Skin of body (tissue), 2 donors: ENCODE results near the gene SYNPR. TPM values are rescaled to one million over a fixed set of nuclear protein-coding genes. Genes with fewer than 3 reads are reported as not detected.

Experiments
- DNase-seq: peaks from one replicate; lab custom pipeline; 2025; lab: John Stamatoyannopoulos, UW
- total RNA-seq: library from RNA; depleted of rRNA; stranded (reverse); fragments of >200 nt; gene quantifications from one replicate; pipeline ENCODE4 v1.2.3, GENCODE V29; 2014

Gene SYNPR
- total RNA-seq, 1 donor from 2014 or later: 0.20 TPM

DNA sequence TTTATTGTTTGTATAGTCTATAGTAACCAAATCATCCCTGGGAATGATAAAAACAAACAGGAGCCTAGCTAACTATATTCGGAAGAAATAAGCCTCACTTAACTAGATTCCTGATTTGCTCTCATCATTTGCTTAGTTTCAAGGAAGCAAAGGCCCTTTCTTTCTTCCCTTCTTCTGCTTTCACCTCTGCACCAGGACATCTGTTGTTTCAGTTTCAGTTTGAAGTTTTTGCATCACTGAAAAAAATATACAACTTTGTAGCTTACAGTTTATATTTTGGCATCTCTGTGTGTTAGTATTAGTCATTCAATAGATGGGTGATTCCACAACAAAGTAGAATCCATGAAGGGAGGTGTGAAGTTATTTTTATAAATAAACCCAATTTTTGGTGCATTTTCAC, 260.8 kb downstream of the SYNPR start:
- no peak for DNase-seq

DNA sequence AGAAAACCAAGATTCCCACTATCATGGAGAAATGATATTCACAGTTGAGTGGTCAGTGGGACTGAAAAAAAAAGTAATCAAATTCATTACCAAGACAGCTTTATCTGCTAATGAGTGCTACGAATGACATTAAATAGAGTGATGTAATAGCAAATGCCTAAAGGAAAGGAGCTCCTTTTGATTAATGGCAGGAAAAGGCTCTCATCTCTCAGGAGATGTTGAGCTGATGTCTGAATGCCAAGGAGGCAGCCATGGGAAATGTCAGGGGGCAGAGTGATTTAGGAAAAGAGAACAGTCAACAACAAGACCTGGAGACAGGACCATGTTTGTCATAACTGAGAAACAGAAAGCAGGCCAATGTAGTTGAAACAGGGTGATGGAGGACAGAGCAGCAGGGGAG, 277.7 kb downstream of the SYNPR start:
- no peak for DNase-seq

DNA sequence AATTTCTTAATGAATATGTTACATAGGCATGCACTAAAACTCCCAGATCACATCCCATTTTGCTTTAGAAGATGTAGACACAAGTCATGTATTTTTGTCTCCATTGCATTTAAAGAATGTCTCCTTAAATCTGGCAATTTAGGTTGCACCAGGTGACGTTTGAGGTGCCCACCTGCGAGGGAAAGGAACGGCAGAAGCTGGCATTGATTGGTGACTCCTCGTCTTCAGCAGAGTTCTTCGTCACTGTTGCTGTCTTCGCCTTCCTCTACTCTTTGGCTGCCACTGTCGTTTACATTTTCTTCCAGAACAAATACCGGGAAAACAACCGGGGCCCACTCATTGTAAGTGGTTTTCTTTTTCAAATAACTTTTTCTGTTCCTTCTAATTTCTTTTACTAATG, 278.3 kb downstream of the SYNPR start:
- no peak for DNase-seq

DNA sequence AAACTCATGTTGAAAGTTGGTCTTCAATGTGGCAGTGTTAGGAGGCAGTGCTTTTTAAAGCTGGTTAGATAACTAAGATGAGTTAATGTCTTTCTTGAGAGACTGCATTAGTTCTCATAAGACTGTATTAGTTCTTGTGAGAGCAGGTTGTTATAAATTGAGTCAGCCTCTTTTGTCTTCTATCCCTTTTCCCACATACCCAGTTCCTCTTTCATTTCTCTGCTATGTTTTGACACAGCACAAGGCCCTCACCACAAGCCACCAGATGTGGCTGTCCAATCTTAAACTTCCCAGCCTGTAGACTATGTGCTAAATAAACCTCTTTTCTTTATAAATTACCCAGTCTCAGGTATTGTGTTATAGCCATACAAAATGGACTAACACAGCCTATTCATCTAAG, 279.8 kb downstream of the SYNPR start:
- no peak for DNase-seq

DNA sequence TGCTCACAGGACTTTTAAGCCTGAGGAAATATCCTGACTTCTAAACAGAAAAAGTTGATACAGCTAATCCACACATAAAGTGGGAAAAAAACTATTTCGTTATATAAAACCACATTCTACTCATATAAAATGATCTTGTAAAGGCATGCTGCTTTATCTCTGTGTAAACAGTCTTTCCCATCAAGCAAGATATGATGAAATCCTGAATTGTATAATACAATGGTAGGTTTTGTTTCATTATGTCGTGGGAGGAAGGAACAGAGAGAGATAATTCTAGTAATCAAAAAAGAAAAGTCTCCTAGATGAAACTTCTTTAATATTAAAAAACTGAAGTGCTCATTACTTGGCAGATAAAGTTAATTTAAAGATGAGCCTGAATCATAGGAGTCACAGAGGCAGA, 281.8 kb downstream of the SYNPR start:
- no peak for DNase-seq

DNA sequence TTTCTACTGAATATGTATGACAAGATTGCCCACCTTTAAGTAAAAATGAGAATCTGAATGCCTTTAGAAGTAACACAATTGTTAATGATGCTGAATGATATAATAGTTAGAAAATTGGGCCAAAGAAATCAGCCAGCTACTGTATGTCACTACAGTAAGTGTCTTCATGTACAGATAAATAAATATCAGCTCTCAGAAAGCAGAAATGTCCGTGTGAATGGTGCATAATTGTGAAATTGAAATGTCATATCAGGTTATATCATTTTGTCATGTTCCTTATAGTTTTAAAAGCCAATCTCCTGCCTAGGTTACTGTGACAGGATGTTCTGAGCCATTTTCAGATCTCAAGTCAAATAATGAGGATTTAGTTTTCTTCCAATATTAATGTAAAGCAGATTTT, 283.8 kb downstream of the SYNPR start:
- no peak for DNase-seq

DNA sequence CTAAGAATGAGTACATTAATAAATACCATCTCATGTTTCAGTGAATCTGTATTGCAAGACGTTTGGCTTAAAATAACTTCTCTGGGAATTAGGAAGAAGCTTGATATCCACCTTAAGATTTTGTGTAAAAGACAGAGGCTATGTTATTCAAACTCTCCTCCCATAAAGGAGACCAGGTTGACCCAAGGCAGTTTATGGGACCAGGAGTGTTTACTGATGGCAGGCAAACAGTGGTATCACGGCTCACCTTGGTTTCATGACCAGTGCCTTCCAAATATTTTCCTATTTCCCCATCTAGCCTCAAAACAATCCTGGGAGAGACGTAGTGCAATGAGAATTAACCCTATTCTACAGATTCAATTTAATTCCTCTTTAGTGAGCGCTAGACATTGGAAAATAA, 284.2 kb downstream of the SYNPR start:
- no peak for DNase-seq

DNA sequence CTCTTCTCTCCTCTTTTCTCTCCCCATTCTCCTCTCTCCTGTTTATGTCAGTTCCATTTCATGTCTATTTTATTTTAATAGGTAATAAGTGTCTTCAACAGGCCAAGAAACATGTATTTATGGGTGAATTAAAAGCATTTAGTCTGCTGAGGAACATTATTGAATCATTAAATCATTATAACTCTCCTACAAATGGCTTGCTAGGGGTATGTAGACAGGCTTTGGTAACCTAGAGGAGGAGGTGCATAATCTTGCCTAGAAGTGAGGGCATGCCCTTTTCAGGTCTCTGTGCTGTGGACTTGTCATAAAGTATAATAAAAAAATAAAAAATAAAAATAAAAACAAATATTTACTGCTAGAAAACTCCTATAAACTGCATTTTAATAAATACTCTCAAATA, 285.5 kb downstream of the SYNPR start:
- DNase-seq: no peak

DNA sequence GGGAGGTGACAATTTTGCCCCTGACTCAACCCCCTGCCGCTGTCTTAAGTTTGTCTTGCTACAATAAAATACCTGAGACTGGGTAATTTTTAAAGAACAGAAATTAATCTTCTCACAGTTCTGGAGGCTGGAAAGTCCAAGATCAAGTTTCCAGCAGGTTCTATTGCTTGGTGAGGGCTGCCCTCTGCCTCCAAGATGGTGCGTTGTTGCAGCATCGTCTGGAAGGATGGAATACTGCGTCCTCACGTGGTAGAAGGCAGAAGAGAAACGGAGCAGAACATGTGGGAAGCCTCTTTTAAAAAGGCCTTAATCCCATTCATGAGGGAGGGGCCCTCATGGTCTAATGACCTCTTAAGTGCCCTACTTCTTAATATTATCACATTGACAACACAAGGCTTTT, 287.1 kb downstream of the SYNPR start:
- DNase-seq: no peak

DNA sequence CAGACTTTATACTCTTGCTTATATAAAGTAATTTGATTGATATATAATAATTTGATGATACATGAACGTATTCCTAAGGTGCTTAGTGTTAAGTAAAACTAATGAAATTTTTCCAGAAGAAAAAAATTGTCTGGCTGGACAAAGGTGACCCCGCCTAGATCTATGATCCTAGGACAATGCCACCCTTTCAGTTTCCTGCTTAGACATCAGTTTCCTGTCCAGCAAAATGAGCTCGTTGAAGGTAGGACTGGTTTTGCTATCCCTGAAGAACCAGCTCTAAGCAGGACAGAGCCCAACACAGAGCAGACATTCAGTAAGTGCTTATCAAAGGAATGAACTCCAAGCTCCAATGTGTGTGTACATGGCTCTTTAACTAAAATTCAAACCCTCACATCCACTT, 293.6 kb downstream of the SYNPR start:
- DNase-seq: no peak

DNA sequence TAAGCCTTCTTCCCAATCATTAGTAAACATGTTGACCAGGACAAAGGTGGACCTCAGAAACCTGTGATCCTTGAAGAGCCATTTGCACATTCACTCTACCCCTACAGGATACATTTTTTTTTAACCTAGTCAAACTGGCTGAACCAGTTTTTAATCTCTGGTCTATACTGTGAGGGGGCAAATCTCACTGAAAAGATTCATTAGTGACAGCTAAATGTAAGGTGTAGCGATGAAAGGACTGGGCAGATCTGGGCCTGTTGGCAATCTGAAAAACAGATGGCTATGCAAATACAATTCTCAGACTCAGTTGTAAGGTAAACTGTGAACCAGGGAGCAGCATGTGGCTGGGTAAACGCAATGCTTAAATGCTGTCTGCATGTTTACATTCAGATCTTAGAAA, 298.7 kb downstream of the SYNPR start:
- peak; percentile 2 for DNase-seq

DNA sequence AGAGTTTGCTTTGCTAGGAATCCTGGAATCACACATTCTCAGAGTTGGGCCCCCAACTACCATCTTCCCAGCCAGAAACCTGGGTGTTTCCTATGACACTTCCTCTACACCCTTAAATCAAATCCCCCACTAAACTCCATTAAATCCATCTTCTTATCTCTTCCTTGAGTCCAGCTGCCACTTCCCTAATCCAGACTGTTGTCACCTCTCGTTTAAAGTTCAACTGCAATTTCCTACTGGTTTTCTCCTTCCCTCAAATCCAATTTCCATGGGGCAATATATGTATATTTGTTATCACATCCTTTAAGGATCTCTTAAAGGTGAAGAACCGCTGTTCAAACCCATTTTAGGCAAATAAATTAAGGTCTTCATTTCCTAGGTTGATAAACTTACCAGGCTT, 300.8 kb downstream of the SYNPR start:
- DNase-seq: no peak

DNA sequence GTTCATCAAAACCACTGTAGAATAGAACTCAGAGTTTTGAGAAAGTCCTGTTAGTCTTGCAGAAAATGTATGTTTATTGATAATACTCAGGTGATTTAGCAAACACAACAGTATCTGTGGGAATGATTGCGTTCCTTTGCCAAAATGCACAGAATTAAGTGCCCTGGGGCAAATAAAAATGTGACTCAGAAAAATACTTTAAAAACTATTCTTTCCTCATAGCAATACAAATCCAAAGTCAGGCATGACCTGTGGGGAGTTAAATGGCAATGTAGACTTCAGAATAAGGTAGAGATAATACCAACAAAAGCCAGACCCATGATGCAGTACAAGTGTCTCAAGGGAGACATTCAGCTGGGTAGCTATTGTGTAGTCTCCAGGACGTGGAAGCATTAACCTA, 302.0 kb downstream of the SYNPR start:
- no peak for DNase-seq

DNA sequence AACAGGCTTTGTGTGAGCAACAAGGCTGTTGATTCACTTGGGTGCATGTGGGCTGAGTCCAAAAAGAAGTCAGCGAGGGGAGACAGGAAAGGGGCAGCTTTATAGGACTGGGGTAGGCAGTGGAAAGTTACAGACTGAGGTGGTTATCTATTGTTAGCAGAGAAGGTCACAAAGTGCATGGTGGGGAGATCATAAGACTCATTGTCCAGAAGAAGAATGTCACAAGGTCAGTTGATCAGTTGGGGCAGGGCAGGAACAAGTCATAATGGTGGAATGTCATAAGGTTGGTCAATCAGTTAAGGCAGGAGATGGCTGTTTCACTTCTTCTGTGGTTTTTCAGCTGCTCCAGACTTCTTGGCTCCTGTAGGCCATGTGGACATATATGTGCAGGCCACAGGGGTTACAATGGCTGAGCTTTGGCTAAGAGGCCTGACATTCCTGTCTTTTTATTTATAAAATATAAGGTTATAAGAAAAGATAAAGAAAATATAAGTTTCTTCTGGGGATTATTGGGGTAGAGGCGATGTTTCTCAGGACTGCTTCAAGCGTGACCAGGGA, 304.9 kb downstream of the SYNPR start:
- no peak for DNase-seq

DNA sequence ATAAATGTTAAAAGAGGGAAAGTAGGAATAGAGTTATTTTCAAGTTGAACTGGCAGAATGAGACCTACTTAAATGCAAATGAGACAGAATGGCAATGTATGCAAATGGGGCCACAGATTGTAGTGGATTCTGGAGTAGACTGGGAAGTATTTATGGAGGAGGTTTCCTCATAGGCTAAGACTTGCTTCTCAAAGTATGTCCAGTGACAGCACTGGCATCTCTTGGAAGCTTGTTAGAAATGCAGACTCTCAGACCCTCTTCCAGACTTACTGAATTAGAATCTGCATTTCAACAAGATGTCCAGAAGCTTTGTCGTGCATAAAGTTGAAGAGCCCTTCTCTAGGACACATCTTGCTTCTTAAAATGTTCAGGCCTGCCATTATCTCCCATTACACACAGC, 306.6 kb downstream of the SYNPR start:
- no peak for DNase-seq

DNA sequence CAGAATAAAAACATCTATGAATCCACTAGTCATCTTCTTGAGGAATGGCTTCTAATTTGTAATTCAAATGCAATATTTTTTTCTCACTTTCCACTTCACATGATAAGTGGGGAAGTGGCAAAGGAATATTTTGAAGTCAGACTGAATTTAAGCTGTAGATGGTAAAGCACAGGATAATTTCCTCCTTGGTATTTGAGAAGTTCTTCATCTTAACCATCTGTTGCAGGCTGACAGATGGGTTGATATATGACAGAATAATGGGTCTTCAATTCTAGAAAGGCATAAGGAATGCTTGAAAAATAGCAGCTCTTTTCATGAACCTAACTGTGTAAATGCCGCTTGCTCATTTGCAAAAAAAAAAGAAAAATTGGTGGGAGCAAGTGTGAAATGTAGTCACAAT, 307.8 kb downstream of the SYNPR start:
- no peak for DNase-seq

DNA sequence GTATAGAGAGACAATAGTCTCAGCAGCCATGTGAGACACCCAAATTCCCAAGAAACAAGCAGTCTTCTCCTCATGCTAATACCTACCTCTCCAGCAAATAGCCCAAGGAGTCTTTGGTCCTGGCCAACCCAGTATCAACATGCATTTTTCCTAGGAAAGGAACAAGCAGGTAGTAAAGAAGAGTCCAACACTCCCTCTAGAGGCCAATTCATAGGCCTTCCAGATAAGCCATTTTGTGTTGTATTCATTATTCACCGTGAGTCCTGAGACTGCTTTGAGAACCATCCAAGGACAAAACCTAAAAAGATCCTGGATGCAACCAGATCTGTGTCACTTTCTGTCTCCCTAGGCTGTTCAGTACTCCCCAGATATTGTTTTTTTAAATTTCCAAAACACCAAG, 310.8 kb downstream of the SYNPR start:
- DNase-seq: no peak

DNA sequence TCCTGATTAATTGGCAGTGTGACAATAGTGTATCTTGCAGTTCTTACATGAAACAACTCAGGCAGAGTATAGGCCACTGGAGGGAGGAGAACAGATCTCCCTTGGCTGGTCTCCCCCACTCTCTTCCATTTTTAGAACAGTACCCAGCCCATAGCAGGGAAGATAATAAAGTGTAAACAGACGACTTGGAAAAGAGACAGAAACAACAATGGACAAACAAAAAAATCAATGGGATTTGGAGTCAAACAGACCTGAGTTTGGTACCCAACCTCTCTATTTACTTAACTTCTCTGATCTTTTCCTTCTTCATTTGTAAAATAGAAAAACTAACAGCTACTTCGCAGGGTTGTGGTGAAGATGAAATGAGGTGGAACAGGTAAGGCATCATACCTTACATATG, 315.7 kb downstream of the SYNPR start:
- no peak for DNase-seq

DNA sequence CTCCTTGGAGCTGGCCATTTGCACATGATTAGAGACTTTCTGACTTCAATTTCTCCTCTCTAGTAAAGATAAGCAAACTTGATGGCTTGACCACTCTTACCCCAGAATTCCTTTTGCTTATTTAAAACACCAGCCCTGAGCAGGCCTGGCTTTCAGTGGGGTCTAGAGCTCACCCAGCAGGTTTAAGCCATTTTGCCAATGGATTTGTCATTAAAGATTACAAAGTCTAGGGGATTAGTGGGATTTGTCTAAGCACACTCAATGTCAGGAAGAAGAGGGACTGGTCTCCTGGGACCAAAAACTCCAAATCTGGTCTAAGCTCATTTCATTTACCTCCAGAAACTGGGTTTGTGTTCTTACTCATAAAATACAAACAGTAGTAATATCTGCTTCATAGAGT, 317.1 kb downstream of the SYNPR start:
- DNase-seq: no peak

DNA sequence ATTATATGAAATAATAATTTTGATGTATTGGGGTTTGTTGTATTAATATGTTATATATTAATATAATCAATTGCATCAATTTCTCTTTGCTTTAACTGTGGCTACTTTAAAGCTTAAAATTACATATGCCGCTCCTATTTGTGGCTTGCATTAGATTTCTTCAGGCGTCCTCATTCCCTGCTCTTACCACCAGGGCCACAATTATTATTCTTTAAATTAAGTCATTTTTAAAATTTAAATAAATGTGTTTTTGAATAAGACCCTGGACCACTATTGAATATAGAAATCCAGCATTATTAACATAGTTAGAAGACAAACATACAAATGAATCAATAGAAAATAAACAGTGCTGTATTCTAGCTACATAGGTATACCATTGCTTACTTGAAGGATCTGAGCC, 318.9 kb downstream of the SYNPR start:
- DNase-seq: no peak

DNA sequence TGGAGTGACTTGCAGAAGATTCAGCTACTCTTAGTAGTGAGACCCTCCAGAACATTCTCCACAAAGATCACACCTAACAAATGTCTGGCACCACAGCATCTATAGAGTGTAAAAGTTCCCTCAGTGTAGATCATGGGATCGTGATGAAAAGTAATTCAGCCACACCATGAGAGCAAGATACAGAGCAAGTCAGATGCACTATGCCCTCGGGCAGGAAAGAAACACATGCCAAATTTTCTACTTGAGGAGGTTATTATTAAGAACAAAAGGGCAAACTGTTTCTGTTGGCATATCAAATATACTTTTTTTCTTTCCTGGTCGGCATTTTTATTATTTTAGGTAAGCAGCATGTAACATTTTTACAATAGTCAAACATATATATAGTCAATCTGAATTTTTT, 329.6 kb downstream of the SYNPR start:
- no peak for DNase-seq

DNA sequence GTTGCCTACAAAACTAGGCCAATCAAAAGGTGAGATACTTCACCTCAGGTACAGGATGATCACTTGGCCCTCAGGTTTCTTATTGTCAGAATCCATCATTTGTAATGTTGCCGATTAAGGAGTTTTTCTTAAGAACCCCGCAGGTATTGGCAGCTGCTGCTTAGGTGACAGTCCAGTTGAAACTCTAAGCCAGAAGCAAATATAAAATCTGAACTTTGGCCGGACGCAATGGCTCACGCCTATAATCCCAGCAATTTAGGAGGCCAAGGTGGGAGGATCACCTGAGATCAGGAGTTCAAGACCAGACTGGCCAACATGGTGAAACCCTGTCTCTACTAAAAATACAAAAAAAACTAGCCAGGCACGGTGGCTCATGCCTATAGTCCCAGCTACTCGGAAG, 331.3 kb downstream of the SYNPR start:
- no peak for DNase-seq

DNA sequence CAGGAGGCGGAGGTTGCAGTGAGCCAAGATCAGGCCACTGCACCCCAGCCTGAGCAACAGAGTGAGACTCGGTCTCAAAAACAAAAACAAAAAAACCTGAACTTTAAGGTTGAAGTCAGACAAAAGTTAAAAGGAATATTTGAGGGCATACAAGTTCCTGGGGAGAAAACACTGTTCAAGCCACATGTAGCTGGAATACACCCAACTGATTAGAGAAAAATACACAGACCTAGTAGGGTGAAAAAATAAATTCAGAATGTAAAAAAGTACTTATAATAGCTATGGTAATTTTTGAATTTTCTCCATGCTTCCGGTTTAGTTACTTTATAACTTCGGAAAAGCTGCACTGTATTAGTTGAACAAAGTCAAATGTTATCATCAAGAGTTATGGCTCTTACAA, 331.7 kb downstream of the SYNPR start:
- no peak for DNase-seq

DNA sequence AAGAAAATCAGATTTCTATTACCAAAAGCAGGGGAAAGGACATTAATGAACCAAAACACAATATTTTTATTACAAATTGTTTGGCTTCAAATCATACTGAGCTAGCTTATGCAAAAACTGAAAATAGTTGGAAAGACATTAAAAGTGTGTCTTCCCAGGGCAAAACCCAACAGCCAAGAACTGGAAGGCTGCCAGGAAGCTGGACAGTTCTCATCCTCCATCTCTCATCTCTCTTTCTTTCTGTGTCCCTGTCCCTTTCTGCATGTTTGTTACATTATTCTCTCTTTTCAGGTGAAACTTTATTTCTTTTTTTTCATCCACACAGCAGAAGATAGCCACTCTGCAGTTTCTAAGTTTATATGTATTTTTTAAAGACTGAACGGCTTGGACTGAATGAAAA, 333.3 kb downstream of the SYNPR start:
- no peak for DNase-seq

DNA sequence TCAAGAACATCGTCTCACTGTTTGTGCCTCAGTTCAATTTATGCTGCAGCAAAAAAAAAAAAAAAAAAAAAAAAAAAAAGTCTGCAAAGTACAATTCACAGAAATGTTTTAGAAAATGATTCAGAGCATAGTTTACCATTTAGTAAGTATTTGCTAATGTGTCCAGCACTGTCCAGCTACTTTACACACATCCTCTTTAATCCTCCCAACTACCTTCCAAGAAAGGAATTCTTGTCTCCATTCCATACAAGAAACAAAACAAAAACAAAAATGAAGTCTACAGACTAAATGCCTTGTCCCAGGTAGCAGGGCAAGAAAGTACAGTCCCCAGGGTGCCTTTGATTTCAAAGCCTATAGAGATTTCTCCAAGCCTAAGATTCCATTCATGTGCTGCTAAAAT, 335.5 kb downstream of the SYNPR start:
- no peak for DNase-seq
